ENCODE measurements around the gene MORN5.

DNA sequence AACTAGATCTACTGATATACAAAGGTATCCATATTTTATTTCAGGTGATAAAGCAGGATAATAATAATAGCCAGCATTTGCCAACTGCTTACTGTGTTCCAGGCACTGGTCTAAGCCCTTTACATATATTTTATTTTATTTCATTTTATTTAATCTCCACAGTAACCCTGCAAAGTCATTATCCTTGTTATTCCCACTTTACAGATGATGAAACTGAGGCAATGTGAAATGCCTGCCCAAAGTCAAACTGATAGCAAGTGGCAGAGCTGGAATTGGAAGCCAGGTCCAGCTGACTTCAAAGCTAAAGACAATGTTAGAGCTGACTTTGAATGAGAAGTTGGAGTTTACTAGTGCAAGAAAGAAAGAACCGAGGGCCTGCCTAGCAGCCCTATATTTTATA lies 24.8 kb downstream of the MORN5 start:
- TF ChIP-seq, protein P1, sequence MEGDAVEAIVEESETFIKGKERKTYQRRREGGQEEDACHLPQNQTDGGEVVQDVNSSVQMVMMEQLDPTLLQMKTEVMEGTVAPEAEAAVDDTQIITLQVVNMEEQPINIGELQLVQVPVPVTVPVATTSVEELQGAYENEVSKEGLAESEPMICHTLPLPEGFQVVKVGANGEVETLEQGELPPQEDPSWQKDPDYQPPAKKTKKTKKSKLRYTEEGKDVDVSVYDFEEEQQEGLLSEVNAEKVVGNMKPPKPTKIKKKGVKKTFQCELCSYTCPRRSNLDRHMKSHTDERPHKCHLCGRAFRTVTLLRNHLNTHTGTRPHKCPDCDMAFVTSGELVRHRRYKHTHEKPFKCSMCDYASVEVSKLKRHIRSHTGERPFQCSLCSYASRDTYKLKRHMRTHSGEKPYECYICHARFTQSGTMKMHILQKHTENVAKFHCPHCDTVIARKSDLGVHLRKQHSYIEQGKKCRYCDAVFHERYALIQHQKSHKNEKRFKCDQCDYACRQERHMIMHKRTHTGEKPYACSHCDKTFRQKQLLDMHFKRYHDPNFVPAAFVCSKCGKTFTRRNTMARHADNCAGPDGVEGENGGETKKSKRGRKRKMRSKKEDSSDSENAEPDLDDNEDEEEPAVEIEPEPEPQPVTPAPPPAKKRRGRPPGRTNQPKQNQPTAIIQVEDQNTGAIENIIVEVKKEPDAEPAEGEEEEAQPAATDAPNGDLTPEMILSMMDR (IDR thresholded peaks at IDR 0.05; ENCODE audit: poor library complexity, severe bottlenecking), result no peak
- TF ChIP-seq POLR2AphosphoS5 (IDR thresholded peaks at IDR 0.05) (no peak), EP300 (conservative IDR thresholded peaks at IDR 0.05; ENCODE audit: poor library complexity, severe bottlenecking) (no peak)

Measured in neural cell (in vitro differentiated cells).